ENCODE measurements around the gene NFIA. TPM values are rescaled to one million over a fixed set of nuclear protein-coding genes. Genes with fewer than 3 reads are reported as not detected.

The NFIA gene
- total RNA-seq, 1 donor from 2014 or later, result 1.2 TPM

- H3K9me3 Mint-ChIP-seq (ENCODE audit: low read depth), result no peaks in the 10 kb centered on the region
- H3K27ac Mint-ChIP-seq, result no peak overlapping the region
- H3K27me3 Mint-ChIP-seq, result peaks cover 28% of the 10 kb centered on the region
- H3K36me3 Mint-ChIP-seq (ENCODE audit: insufficient read depth), result no peaks in the 10 kb centered on the region
- DNase-seq (ENCODE audit: low spot score, unreplicated experiment), result no peak
- no peak overlapping the region for H3K4me3 Mint-ChIP-seq (ENCODE audit: low read depth)
- no peak for TF ChIP-seq CTCF (IDR thresholded peaks at IDR 0.05; ENCODE audit: unreplicated experiment)
- H3K4me1 Mint-ChIP-seq (ENCODE audit: low read depth), result peaks cover 17% of the 10 kb centered on the region
Measured at GRCh38 chr1:61271412-61271789, 189.0 kb downstream of the NFIA start.

- H3K4me1 Mint-ChIP-seq (ENCODE audit: low read depth), result peaks cover 16% of the 10 kb centered on the region
- no peak for TF ChIP-seq CTCF (IDR thresholded peaks at IDR 0.05; ENCODE audit: unreplicated experiment)
- H3K27ac Mint-ChIP-seq, result no peak overlapping the region
- H3K27me3 Mint-ChIP-seq, result peaks cover 31% of the 10 kb centered on the region
- no peak for DNase-seq (ENCODE audit: low spot score, unreplicated experiment)
- H3K36me3 Mint-ChIP-seq (ENCODE audit: insufficient read depth), result no peaks in the 10 kb centered on the region
- no peak overlapping the region for H3K4me3 Mint-ChIP-seq (ENCODE audit: low read depth)
- H3K9me3 Mint-ChIP-seq (ENCODE audit: low read depth), result no peaks in the 10 kb centered on the region
Measured at GRCh38 chr1:61273167-61273705, 190.9 kb downstream of the NFIA start.

- Mint-ChIP-seq H3K4me1 (ENCODE audit: low read depth) (peaks cover 9% of the 10 kb centered on the region), H3K9me3 (ENCODE audit: low read depth) (no peaks in the 10 kb centered on the region), H3K27me3 (peaks cover 31% of the 10 kb centered on the region), H3K36me3 (ENCODE audit: insufficient read depth) (no peaks in the 10 kb centered on the region), H3K27ac (no peak overlapping the region), H3K4me3 (ENCODE audit: low read depth) (no peak overlapping the region)
- TF ChIP-seq CTCF (IDR thresholded peaks at IDR 0.05; ENCODE audit: unreplicated experiment), result no peak
- DNase-seq (ENCODE audit: low spot score, unreplicated experiment), result no peak
Measured at GRCh38 chr1:61273861-61274260, 191.5 kb downstream of the NFIA start.

- peaks cover 29% of the 10 kb centered on the region for H3K27me3 Mint-ChIP-seq
- H3K36me3 Mint-ChIP-seq (ENCODE audit: insufficient read depth), result no peaks in the 10 kb centered on the region
- peaks cover 5% of the 10 kb centered on the region for H3K4me1 Mint-ChIP-seq (ENCODE audit: low read depth)
- no peak for DNase-seq (ENCODE audit: low spot score, unreplicated experiment)
- H3K27ac Mint-ChIP-seq, result no peak overlapping the region
- no peak for TF ChIP-seq CTCF (IDR thresholded peaks at IDR 0.05; ENCODE audit: unreplicated experiment)
- H3K4me3 Mint-ChIP-seq (ENCODE audit: low read depth), result no peak overlapping the region
- H3K9me3 Mint-ChIP-seq (ENCODE audit: low read depth), result no peaks in the 10 kb centered on the region
Measured at GRCh38 chr1:61274939-61275338, 192.6 kb downstream of the NFIA start.

- DNase-seq (ENCODE audit: low spot score, unreplicated experiment), result no peak
- H3K4me1 Mint-ChIP-seq (ENCODE audit: low read depth), result peaks cover under 1% of the 10 kb centered on the region
- H3K27ac Mint-ChIP-seq, result no peak overlapping the region
- peaks cover 27% of the 10 kb centered on the region for H3K27me3 Mint-ChIP-seq
- H3K36me3 Mint-ChIP-seq (ENCODE audit: insufficient read depth), result no peaks in the 10 kb centered on the region
- H3K9me3 Mint-ChIP-seq (ENCODE audit: low read depth), result no peaks in the 10 kb centered on the region
- no peak overlapping the region for H3K4me3 Mint-ChIP-seq (ENCODE audit: low read depth)
- no peak for TF ChIP-seq CTCF (IDR thresholded peaks at IDR 0.05; ENCODE audit: unreplicated experiment)
Measured at GRCh38 chr1:61276246-61276645, 193.9 kb downstream of the NFIA start.

Data from progenitor cell of endocrine pancreas (in vitro differentiated cells).